Parietal lobe (tissue), 2 donors: Measurements from ENCODE around the gene LRFN5. TPM values are rescaled to one million over a fixed set of nuclear protein-coding genes. Genes with fewer than 3 reads are reported as not detected.

Source experiments
- small RNA-seq: library from RNA; depleted of rRNA; stranded (forward); fragments of <200 nt; gene quantifications from one replicate; pipeline ENCODE3, GENCODE V24; 2014; ENCODE audit warnings: low replicate concordance
- total RNA-seq: library from RNA; depleted of rRNA; stranded (reverse); fragments of >200 nt; gene quantifications from one replicate; pipeline ENCODE4 v1.2.3, GENCODE V29; 2014

LRFN5 gene
- 80.1 TPM for total RNA-seq

GRCh38 chr14:41606532-41607303 is at the start of gene LRFN5:
LRFN5 (plus strand) TSS chr14:41606876.

Small RNAs within 50 kb of the gene (small RNA-seq; reads per million reads assigned to genes)
- gene RF00322: not detected
